Measurements from ENCODE around the gene TSEN54.

Gene TSEN54

DNA sequence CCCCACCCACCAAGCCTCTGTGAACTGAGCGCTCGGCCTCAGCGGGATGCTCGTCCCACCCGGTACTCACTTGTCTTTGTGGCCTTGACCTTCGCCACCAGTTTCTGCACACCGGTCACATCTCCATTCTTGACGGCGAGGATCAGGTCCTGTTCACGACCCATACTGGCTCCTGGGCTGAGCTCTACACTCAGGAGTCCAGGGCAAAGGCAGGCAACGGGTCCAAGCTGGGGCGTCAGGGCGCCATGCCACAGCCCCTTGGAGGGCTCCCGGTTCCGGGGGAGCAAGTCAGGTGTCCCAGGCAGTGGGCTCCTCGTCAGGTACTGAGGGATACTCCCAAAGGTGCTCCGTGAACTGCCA lies 2.7 kb upstream of the TSEN54 start:
- no peaks in the 10 kb centered on the region; the same call in 1 of the 2 replicates for H3F3A ChIP-seq (ENCODE audit: control insufficient read depth, insufficient read depth)
- peaks cover 8% of the 10 kb centered on the region for H3K36me3 ChIP-seq (ENCODE audit: control insufficient read depth, low read length)
- no peak overlapping the region for H3K27ac ChIP-seq (ENCODE audit: low read depth, low read length)
- no peaks in the 10 kb centered on the region for H3K9me2 ChIP-seq (replicated peaks; ENCODE audit: control insufficient read depth, low read length)
- H3K79me2 ChIP-seq (ENCODE audit: control insufficient read depth, low read length): peaks cover 19% of the 10 kb centered on the region
- peaks cover 5% of the 10 kb centered on the region; the same call in 1 of the 2 replicates for H4K20me1 ChIP-seq (ENCODE audit: control insufficient read depth, insufficient read depth, low read depth, low read length)
- TF ChIP-seq, protein P1, sequence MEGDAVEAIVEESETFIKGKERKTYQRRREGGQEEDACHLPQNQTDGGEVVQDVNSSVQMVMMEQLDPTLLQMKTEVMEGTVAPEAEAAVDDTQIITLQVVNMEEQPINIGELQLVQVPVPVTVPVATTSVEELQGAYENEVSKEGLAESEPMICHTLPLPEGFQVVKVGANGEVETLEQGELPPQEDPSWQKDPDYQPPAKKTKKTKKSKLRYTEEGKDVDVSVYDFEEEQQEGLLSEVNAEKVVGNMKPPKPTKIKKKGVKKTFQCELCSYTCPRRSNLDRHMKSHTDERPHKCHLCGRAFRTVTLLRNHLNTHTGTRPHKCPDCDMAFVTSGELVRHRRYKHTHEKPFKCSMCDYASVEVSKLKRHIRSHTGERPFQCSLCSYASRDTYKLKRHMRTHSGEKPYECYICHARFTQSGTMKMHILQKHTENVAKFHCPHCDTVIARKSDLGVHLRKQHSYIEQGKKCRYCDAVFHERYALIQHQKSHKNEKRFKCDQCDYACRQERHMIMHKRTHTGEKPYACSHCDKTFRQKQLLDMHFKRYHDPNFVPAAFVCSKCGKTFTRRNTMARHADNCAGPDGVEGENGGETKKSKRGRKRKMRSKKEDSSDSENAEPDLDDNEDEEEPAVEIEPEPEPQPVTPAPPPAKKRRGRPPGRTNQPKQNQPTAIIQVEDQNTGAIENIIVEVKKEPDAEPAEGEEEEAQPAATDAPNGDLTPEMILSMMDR (IDR thresholded peaks at IDR 0.05; ENCODE audit: low read depth, low read length, poor library complexity, severe bottlenecking): no peak
- no peak for TF ChIP-seq EZH2phosphoT487 (IDR thresholded peaks at IDR 0.05; ENCODE audit: borderline replicate concordance, low read length)
- no peak overlapping the region for H3K4me2 ChIP-seq (ENCODE audit: low read length)
- peaks cover 28% of the 10 kb centered on the region for H3K4me1 ChIP-seq (ENCODE audit: control insufficient read depth, low read length)
- no peaks in the 10 kb centered on the region for H3K9me3 ChIP-seq (ENCODE audit: control insufficient read depth, insufficient read depth, low read length)
- peaks cover 17% of the 10 kb centered on the region for H3K27me3 ChIP-seq (ENCODE audit: control insufficient read depth, low read length)
- no peak overlapping the region for H3K4me3 ChIP-seq (ENCODE audit: low read length)

DNA sequence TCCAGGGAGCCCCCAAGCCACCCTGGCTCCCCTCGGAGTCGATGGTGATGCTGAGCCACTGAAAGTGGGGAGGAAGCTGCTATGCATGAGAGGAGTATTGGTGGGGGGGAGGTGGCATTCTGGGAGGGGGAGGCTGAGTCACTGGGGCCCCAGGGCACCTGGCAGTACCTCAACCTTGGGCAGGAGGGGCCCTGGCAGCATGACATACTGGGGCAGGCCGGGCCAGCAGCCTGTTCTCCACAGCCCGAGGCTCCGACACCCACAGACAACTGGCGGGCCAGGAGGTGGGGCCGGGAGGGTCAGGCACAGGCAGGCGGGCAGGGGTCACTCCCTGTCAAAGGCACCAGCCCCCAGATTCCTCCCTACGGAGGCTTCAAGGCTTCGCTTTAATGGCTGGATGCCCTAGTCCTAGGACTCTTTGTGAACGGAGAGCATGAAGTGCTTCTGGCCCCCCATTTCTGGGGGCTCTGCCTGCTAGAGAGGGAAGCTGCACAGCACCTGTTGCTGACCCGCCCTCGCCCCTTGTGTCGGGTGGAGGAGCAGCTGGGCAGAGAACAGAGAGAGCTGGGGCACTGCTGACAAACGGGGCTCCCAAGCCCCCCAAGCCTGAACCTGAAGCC lies 1.9 kb upstream of the TSEN54 start:
- no peak; the same call in 1 of the 2 replicates for TF ChIP-seq EZH2phosphoT487 (IDR thresholded peaks at IDR 0.05; ENCODE audit: borderline replicate concordance, low read length)
- TF ChIP-seq, protein P1 (IDR thresholded peaks at IDR 0.05; ENCODE audit: low read depth, low read length, poor library complexity, severe bottlenecking): no peak
- Histone ChIP-seq H3K36me3 (ENCODE audit: control insufficient read depth, low read length) (peaks cover 15% of the 10 kb centered on the region), H3K4me3 (ENCODE audit: low read length) (peak overlapping the region; percentile 93), H3K4me2 (ENCODE audit: low read length) (peak overlapping the region; percentile 81), H3K9me2 (replicated peaks; ENCODE audit: control insufficient read depth, low read length) (no peaks in the 10 kb centered on the region), H3K4me1 (ENCODE audit: control insufficient read depth, low read length) (peaks cover 30% of the 10 kb centered on the region), H3K9me3 (ENCODE audit: control insufficient read depth, insufficient read depth, low read length) (no peaks in the 10 kb centered on the region), H3K27ac (ENCODE audit: low read depth, low read length) (no peak overlapping the region), H3K79me2 (ENCODE audit: control insufficient read depth, low read length) (peaks cover 20% of the 10 kb centered on the region), H4K20me1 (ENCODE audit: control insufficient read depth, insufficient read depth, low read depth, low read length) (peaks cover 5% of the 10 kb centered on the region; the same call in 1 of the 2 replicates), H3F3A (ENCODE audit: control insufficient read depth, insufficient read depth) (no peaks in the 10 kb centered on the region; the same call in 1 of the 2 replicates), H3K27me3 (ENCODE audit: control insufficient read depth, low read length) (peaks cover 17% of the 10 kb centered on the region)

DNA sequence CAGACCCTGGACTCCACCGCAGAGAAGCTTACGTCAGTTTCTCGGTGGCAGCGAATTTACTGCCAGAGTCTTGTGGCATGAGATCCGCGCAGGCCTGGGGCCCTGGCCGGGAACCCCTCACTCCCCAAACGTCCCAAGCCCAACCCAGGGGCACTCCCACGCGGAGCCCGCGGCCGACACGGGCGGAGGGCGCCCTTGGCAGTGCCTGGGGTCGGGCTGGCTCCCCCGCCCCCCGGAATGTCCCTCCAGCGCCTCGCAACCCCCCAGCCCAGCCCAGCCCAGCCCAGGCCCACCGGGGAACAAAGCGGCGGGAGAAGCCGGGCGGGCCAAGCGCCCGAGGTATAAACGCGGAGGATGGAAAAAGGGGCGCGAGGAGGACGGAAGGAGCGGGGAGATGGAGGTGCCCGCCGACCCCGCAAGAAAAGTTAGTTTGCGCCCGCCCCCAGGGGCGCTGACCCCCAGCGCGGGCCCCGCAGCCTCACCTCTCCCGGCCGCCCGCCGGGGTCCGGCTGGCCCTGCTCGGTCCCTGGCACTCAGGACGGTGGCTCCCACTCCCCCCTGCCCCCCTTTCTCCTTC lies 1.3 kb upstream of the TSEN54 start:
- Histone ChIP-seq H3K79me2 (ENCODE audit: control insufficient read depth, low read length) (peaks cover 20% of the 10 kb centered on the region), H3K9me3 (ENCODE audit: control insufficient read depth, insufficient read depth, low read length) (no peaks in the 10 kb centered on the region), H3K4me3 (ENCODE audit: low read length) (peak overlapping the region; percentile 93), H3F3A (ENCODE audit: control insufficient read depth, insufficient read depth) (no peaks in the 10 kb centered on the region; the same call in 1 of the 2 replicates), H4K20me1 (ENCODE audit: control insufficient read depth, insufficient read depth, low read depth, low read length) (peaks cover 5% of the 10 kb centered on the region; the same call in 1 of the 2 replicates), H3K36me3 (ENCODE audit: control insufficient read depth, low read length) (peaks cover 18% of the 10 kb centered on the region), H3K9me2 (replicated peaks; ENCODE audit: control insufficient read depth, low read length) (no peaks in the 10 kb centered on the region), H3K27me3 (ENCODE audit: control insufficient read depth, low read length) (peaks cover 17% of the 10 kb centered on the region), H3K4me1 (ENCODE audit: control insufficient read depth, low read length) (peaks cover 30% of the 10 kb centered on the region), H3K27ac (ENCODE audit: low read depth, low read length) (no peak overlapping the region), H3K4me2 (ENCODE audit: low read length) (peak overlapping the region; percentile 81)
- TF ChIP-seq EZH2phosphoT487 (IDR thresholded peaks at IDR 0.05; ENCODE audit: borderline replicate concordance, low read length): 0 out of 2 replicates have a peak, but pooled peaks have one; percentile 74
- TF ChIP-seq, protein P1 (IDR thresholded peaks at IDR 0.05; ENCODE audit: low read depth, low read length, poor library complexity, severe bottlenecking): no peak
